Measurements from ENCODE around the gene RYR3. TPM values are rescaled to one million over a fixed set of nuclear protein-coding genes. Genes with fewer than 3 reads are reported as not detected.

RYR3 gene
- total and polyA plus RNA-seq, 2 donors (not counting 1 experiment from before 2014, with no cell fraction given), result 0.17 TPM; not detected in 1

GRCh38 chr15:33283576-33283975 lies 27.2 kb upstream of the RYR3 start:
- no peak overlapping the region for H2AFZ ChIP-seq (ENCODE audit: low read length)

DNA sequence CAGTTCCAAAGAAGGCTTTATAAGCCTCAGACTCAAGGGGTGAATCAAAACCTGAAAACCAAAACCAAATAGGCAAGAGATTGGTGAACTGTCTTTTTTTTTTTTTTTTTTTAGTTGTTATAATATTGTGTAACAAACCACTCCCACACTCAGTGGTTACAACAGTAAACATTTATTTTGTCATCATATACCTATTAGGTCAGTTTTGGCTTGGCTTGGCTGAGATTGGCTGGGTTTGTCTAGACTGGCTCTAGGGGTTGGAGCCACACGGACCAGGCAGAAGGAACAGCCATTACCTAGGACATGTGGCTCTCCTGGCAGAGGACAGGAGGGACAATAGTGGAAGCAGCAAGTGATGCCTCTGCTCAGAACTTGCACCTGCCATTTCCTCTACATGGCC lies 26.4 kb upstream of the RYR3 start:
- no peaks in the 10 kb centered on the region for H3K4me1 ChIP-seq (ENCODE audit: control insufficient read depth, extremely low read depth, insufficient read depth, low read length)

More at GRCh38 chr15:33283576-33283975, 27.2 kb upstream of the RYR3 start:
- Histone ChIP-seq H3K27me3 (ENCODE audit: control insufficient read depth, insufficient read depth, low read length) (no peaks in the 10 kb centered on the region), H3K4me1 (ENCODE audit: control insufficient read depth, extremely low read depth, insufficient read depth, low read length) (no peaks in the 10 kb centered on the region), H3K27ac (ENCODE audit: insufficient read depth, low read length) (no peak overlapping the region), H3K4me3 (replicated peaks in 1 of 4; ENCODE audit: control extremely low read depth in 1 of 4, insufficient read depth in 1 of 4, low read depth in 3 of 4, low read length in 4 of 4) (no peak overlapping the region), H3K79me2 (ENCODE audit: control insufficient read depth, insufficient read depth, low read length) (no peaks in the 10 kb centered on the region), H3K36me3 (ENCODE audit: control insufficient read depth, insufficient read depth, low read length) (no peaks in the 10 kb centered on the region), H4K20me1 (ENCODE audit: control insufficient read depth, extremely low read depth, insufficient read depth, low read length) (no peaks in the 10 kb centered on the region), H3K9ac (ENCODE audit: insufficient read depth, low read length) (no peak overlapping the region), H3K4me2 (ENCODE audit: extremely low read depth, insufficient read depth, low read length) (no peak overlapping the region), H3K9me3 (ENCODE audit: control insufficient read depth, insufficient read depth, low read depth, low read length) (no peaks in the 10 kb centered on the region)
- no peak for TF ChIP-seq EZH2 (IDR thresholded peaks at IDR 0.05; ENCODE audit: low read length, missing control alignments)
- TF ChIP-seq CTCF (conservative IDR thresholded peaks at IDR 0.05 in 1 of 2, IDR thresholded peaks at IDR 0.05 in 1 of 2; ENCODE audit: low read depth in 1 of 2, low read length in 2 of 2), result no peak
- no peak for DNase-seq (ENCODE audit: low read depth in 2 of 2)

GRCh38 chr15:33292717-33293307 lies 18.0 kb upstream of the RYR3 start:
- H3K4me3 ChIP-seq (replicated peaks in 1 of 4; ENCODE audit: control extremely low read depth in 1 of 4, insufficient read depth in 1 of 4, low read depth in 3 of 4, low read length in 4 of 4), result no peak overlapping the region
- no peaks in the 10 kb centered on the region for H3K79me2 ChIP-seq (ENCODE audit: control insufficient read depth, insufficient read depth, low read length)
- no peak overlapping the region for H3K27ac ChIP-seq (ENCODE audit: insufficient read depth, low read length)
- no peaks in the 10 kb centered on the region for H4K20me1 ChIP-seq (ENCODE audit: control insufficient read depth, extremely low read depth, insufficient read depth, low read length)
- no peaks in the 10 kb centered on the region for H3K9me3 ChIP-seq (ENCODE audit: control insufficient read depth, insufficient read depth, low read depth, low read length)
- TF ChIP-seq CTCF (conservative IDR thresholded peaks at IDR 0.05 in 1 of 2, IDR thresholded peaks at IDR 0.05 in 1 of 2; ENCODE audit: low read depth in 1 of 2, low read length in 2 of 2), result peak; percentile 70 to 77
- no peak for TF ChIP-seq EZH2 (IDR thresholded peaks at IDR 0.05; ENCODE audit: low read length, missing control alignments)
- no peak overlapping the region for H3K9ac ChIP-seq (ENCODE audit: insufficient read depth, low read length)
- H2AFZ ChIP-seq (ENCODE audit: low read length), result no peak overlapping the region
- H3K27me3 ChIP-seq (ENCODE audit: control insufficient read depth, insufficient read depth, low read length), result peaks cover 9% of the 10 kb centered on the region
- peak; percentile 53 to 65 for DNase-seq (ENCODE audit: low read depth in 2 of 2)
- no peak overlapping the region for H3K4me2 ChIP-seq (ENCODE audit: extremely low read depth, insufficient read depth, low read length)
- H3K36me3 ChIP-seq (ENCODE audit: control insufficient read depth, insufficient read depth, low read length), result no peaks in the 10 kb centered on the region
- H3K4me1 ChIP-seq (ENCODE audit: control insufficient read depth, extremely low read depth, insufficient read depth, low read length), result no peaks in the 10 kb centered on the region

More for the DNA sequence above, 26.4 kb upstream of the RYR3 start:
- Histone ChIP-seq H3K36me3 (ENCODE audit: control insufficient read depth, insufficient read depth, low read length) (no peaks in the 10 kb centered on the region), H3K27ac (ENCODE audit: insufficient read depth, low read length) (no peak overlapping the region), H3K9ac (ENCODE audit: insufficient read depth, low read length) (no peak overlapping the region), H3K27me3 (ENCODE audit: control insufficient read depth, insufficient read depth, low read length) (peaks cover 2% of the 10 kb centered on the region), H3K4me2 (ENCODE audit: extremely low read depth, insufficient read depth, low read length) (no peak overlapping the region), H3K9me3 (ENCODE audit: control insufficient read depth, insufficient read depth, low read depth, low read length) (no peaks in the 10 kb centered on the region), H3K4me3 (replicated peaks in 1 of 4; ENCODE audit: control extremely low read depth in 1 of 4, insufficient read depth in 1 of 4, low read depth in 3 of 4, low read length in 4 of 4) (no peak overlapping the region), H2AFZ (ENCODE audit: low read length) (no peak overlapping the region), H4K20me1 (ENCODE audit: control insufficient read depth, extremely low read depth, insufficient read depth, low read length) (no peaks in the 10 kb centered on the region), H3K79me2 (ENCODE audit: control insufficient read depth, insufficient read depth, low read length) (no peaks in the 10 kb centered on the region)
- no peak for DNase-seq (ENCODE audit: low read depth in 2 of 2)
- no peak for TF ChIP-seq CTCF (conservative IDR thresholded peaks at IDR 0.05 in 1 of 2, IDR thresholded peaks at IDR 0.05 in 1 of 2; ENCODE audit: low read depth in 1 of 2, low read length in 2 of 2)
- no peak for TF ChIP-seq EZH2 (IDR thresholded peaks at IDR 0.05; ENCODE audit: low read length, missing control alignments)
